NCI-H2171 (cell line): ENCODE data around the gene DOK7.

Source experiments
- DNase-seq: peaks from one replicate; lab custom pipeline; 2025; lab: John Stamatoyannopoulos, UW

DOK7 gene

GRCh38 chr4:3475041-3475712 lies 12.1 kb downstream of the DOK7 start:
- no peak for DNase-seq

- DNase-seq = no peak
These were observed 12.7 kb downstream of the DOK7 start for GRCh38 chr4:3475713-3476260.

- DNase-seq = no peak
These were observed 13.2 kb downstream of the DOK7 start for GRCh38 chr4:3476341-3476747.

DNA sequence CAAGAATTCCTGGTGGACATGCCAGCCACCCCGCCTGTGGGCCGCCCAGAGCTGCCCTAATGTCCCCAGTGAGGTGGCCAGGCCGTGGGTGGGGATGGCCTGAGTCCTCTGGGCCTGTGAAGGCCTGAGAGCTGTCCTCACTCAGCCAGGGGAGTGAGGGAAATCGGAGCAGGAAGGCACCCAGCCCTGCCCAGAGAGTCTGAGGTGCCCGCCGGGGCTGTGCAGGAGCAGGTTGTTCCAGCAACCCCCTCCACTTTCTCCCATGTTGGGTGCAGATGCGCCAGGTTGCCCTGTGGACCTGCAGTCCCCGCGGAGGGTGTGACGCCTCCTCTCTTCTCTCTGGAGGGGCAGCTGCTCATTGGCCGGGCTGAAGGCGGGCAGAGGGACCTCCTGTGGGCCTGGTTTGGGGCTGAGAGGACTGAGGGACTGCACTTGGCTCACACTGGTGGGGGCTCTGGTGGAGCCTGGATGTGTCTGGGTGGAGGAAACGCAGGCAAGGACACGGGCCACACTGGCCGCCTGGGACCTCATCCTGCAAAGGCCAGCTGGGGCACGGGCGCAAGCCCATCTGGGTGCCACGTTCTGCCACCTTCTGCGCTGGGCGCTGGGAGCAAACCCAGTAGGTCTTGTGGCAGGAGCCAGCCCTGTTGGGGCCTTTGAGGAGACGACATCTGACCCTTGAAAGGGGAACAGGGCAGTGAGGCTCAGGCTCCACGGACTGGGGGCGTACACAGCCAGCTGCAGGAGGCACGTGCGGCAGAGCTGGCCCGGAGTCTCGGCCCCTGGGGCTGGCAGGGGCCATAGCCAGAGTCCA lies 14.0 kb downstream of the DOK7 start:
- DNase-seq = no peak

DNA sequence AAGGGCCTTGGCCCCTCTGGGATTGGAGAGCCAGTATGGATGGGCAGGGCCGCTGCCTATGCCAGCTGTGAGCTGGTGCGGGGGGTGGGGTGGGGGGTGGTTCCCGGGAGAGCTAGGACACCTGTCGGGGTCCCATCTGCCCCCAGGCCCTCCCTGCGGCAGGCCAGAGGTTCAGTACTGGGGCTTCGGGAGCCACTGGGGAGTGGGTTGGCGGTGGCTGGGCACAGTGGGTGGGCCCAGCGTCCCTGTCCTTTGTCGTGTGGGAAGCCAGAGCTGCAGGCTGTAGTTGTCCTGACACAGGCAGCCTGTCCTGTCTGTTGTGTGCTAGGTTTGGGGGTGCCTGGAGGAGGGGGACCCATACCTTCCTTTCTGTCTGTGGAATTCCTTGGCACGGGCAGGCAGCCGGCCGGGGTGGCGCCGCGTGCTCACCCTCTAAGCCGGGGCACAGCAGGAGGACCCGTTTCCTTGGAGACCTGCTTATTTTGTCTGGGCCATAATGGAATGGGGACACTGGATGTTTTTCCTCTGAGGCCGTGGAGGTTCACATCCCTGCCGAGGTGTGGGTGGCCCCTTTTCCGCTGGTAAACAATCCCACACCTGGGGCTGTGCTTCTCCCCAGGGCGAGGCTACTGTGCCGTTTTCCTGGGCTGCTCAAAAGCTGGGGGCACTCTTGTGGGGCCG lies 14.8 kb downstream of the DOK7 start:
- no peak for DNase-seq

- DNase-seq = no peak
These were observed 15.6 kb downstream of the DOK7 start for GRCh38 chr4:3478446-3479357.

DNA sequence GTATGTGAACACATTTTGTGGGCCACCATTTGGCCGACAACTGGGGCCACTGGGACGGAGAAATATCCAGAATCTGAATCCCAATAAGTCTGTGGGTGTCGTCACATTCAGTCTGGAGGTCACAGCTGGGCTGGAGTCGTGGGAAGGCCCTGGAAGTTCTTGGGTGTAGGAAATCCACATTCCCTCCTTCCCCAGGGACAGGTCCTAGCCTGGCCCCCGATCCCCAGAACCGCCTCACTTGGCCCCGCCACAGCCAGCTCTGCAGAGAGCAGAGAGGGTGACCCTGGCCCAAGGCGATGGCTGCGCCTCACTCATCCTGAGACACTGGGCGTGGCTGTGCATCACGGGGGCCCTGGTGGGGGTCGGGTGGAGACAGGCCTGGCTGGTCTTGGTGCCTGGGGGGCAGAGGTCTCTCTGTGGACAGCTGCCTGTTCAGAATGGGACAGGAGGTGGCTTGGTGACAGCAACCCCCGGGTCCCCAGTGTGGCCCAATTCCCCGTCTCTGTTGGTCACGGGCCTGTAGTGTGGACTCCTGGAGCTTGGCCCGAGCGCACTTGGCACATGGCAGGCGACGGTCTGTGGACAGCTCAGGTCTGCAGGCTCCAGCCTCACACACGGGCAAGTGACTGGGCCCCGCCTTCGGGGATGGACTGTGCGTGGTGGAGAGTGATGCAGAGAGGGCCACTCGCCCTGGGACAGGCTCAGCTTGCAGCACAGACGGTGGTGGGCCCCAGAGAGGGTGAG lies 16.4 kb downstream of the DOK7 start:
- no peak for DNase-seq

- no peak for DNase-seq
These were observed 17.5 kb downstream of the DOK7 start for GRCh38 chr4:3480528-3481112.

- DNase-seq = no peak
These were observed 18.0 kb downstream of the DOK7 start for GRCh38 chr4:3481113-3481531.

- no peak for DNase-seq
These were observed 18.8 kb downstream of the DOK7 start for GRCh38 chr4:3481783-3482393.

DNA sequence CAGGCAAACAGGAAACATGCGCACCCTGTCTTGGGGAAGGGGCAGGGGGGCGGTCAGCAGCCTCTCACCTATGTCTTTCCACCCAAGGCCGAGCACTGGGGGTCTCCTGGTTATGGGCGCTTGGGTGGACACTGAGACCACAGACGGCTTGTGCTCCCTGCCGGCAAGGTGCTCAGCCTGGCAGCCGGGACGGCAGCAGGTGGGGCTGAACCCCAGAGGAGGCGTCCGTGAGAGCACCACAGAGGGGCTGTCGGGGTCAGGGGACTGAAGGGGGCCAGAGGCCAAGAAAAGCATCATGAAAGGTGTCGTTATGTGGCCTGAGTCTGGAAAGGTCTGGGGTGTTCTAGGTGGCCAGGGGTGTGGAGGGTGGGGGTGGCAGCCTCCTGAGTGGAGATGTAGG lies 19.6 kb downstream of the DOK7 start:
- no peak for DNase-seq

- DNase-seq = no peak
These were observed 20.4 kb downstream of the DOK7 start for GRCh38 chr4:3483471-3483921.

GRCh38 chr4:3484057-3484973 lies 21.2 kb downstream of the DOK7 start:
- DNase-seq = no peak

DNA sequence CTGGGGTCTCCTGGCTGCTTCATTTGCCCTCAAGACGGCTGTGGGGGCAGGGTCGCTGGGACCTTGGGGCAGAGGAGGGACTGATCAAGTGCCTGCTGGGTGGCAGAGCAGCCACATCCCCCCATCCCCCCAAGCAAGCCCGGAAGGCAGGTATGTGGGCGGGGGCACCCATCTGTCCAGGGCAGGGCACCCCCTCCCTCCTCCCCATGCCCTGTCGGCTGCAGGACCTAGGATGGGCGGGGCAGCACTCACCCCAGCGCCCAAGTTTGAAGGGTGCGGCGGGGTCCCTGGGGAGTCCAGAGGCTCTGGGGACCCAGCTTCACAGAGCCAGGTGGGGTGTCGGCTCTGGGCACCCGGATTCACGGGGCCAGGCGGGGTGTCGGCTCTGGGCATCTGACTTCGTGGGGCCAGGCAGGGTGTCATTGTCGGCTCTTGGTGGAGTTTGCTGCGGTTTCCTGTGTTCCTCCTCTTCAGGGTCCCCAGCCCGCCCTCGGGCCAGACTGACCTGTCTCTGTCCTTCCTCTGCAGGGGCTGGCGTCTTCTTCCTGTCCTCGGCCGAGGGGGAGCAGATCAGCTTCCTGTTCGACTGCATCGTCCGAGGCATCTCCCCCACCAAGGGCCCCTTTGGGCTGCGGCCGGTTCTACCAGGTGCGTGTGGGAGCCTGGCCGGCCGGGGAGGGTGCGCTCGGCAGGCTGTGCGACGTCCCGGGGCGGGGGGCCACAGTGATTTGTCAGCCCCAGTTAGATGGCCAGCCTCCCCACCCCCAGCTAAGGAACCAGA lies 22.1 kb downstream of the DOK7 start:
- no peak for DNase-seq

GRCh38 chr4:3485886-3486540 lies 22.9 kb downstream of the DOK7 start:
- DNase-seq = no peak

GRCh38 chr4:3486541-3487540 lies 23.7 kb downstream of the DOK7 start:
- no peak for DNase-seq
